ENCODE measurements around the gene COL4A2.

DNA sequence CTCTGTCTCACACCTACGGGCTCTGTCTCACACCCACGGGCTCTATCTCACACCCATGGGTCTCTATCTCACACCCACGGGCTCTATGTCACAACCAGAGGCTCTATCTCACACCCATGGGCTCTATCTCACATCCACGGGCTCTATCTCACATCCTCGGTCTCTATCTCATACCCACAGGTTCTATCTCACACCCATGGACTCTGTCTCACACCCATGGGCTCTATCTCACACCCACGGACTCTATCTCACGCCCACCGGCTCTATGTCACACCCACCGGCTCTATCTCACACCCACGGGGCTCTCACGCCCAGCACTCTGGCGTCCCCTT, 73.9 kb downstream of the COL4A2 start:
- TF ChIP-seq, protein P1, sequence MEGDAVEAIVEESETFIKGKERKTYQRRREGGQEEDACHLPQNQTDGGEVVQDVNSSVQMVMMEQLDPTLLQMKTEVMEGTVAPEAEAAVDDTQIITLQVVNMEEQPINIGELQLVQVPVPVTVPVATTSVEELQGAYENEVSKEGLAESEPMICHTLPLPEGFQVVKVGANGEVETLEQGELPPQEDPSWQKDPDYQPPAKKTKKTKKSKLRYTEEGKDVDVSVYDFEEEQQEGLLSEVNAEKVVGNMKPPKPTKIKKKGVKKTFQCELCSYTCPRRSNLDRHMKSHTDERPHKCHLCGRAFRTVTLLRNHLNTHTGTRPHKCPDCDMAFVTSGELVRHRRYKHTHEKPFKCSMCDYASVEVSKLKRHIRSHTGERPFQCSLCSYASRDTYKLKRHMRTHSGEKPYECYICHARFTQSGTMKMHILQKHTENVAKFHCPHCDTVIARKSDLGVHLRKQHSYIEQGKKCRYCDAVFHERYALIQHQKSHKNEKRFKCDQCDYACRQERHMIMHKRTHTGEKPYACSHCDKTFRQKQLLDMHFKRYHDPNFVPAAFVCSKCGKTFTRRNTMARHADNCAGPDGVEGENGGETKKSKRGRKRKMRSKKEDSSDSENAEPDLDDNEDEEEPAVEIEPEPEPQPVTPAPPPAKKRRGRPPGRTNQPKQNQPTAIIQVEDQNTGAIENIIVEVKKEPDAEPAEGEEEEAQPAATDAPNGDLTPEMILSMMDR (IDR thresholded peaks at IDR 0.05 in 4 of 5, conservative IDR thresholded peaks at IDR 0.05 in 1 of 5): no peak
- TF ChIP-seq POLR2A (IDR thresholded peaks at IDR 0.05): no peak
